Renal cortex interstitium (tissue), 11 donors: Measurements from ENCODE around the gene DCLK2. TPM values are rescaled to one million over a fixed set of nuclear protein-coding genes. Genes with fewer than 3 reads are reported as not detected.
A peak's percentile ranks its signal among the peaks of the same experiment; 100 is the strongest.

Experiments used
- DNase-seq, 11 donors: peaks; one replicate each; pipeline ENCODE4 v3.0.0-alpha.2; 2013; ENCODE audit warnings: low read depth in 9 of 11, low spot score in 4 of 11; ENCODE audit errors: extremely low read depth in 1 of 11
- polyA plus RNA-seq, 3 donors: library from polyadenylated mRNA; unstranded; fragments of 120-200 nt; gene quantifications; one replicate each; pipeline ENCODE4 v1.2.1, GENCODE V29; 2013; ENCODE audit not compliant: insufficient read length in 3 of 3

Gene DCLK2
- polyA plus RNA-seq, 3 donors: 10.8 to 12.2 (median 11.7) TPM

DNA sequence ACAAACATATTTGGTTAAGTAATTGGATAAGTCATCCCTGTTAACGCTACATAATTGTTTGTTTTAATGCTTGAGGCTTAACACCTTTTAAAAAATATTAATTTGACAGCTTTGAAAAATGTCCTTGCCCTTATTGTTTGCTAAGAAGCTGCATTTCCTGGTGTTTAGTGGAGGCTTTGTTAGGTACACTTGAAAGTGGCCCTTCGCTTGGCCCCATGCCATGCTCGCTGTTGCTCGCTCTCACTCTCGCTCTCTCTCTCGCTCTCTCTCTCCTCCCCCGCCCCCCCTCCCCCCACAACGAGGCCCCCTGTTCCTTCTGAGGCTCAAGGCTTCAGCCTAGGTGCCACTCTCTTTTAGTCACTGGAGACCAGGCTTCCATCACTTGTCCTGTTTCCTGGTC, 139.6 kb downstream of the DCLK2 start:
- DNase-seq: no peak

GRCh38 chr4:150218447-150218846, 140.2 kb downstream of the DCLK2 start:
- no peak for DNase-seq

GRCh38 chr4:150219841-150220240, 141.6 kb downstream of the DCLK2 start:
- DNase-seq: no peak

GRCh38 chr4:150224896-150225591, 146.8 kb downstream of the DCLK2 start:
- no peak for DNase-seq

DNA sequence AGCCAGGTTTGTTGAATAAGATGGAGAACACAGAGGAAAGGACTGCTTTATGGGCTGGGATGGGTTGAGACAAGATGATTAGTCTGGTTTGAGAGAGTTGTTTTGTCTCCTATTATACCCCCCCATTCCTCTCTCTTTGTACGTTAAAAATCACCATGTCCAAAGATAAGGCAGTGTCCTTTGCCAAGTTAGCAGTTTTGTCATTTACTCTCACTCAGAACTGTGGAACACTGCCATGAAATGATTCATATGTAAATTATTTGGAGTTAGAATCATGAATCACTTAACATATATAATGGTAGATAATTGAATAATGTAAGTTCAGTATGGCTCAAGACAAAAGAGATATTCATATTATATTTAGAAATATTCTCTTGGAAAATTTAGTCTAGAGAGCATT, 151.3 kb downstream of the DCLK2 start:
- DNase-seq: no peak

DNA sequence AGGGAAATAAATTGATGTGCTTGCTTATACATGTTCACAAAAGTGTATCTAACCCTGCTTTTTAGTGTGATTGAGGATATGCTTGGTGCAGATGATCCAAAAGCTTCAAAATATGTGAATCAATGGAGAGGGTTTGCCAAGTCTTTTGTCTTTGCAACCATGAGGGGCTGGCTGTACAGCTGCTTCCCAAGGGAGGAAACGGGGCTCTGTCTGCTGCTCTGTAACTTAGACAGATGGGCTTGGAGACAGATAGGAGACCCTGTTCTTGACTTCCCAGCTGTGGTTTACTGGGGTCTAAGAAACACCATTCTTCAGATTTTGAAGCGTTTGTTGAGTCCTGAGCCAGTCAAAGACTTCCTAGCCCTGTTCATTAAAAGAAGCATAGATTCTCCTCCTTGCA, 152.3 kb downstream of the DCLK2 start:
- DNase-seq: no peak

DNA sequence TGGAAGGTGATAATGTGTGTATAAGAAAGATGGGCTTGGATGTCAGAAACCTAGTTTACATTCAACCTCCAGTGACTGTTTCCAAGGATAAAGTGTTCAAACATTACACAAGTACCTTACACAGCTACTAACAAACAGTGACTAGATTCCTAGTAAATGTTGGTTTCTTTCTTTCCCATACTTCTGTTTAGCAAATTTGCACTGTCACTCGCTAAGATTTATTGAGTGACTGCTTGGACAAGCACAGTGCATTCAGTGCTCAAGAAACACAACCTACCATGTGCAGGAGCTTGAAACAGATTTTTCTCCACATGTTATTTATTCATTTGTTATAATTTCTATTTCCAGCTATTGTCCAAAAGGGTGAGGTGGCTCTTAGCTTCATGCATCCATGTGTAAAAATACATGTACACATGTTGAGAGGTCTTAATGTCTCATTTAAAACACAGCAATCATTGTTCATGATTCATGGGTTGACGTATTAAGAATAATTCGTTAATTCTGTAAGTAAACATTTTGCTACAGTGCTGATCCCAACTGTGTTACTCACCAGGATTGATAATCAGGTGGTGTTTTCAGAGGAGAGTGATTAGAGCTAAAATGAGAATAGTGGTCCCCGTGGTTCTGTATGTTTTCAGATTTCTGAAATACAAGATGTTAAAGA, 153.0 kb downstream of the DCLK2 start:
- no peak for DNase-seq

DNA sequence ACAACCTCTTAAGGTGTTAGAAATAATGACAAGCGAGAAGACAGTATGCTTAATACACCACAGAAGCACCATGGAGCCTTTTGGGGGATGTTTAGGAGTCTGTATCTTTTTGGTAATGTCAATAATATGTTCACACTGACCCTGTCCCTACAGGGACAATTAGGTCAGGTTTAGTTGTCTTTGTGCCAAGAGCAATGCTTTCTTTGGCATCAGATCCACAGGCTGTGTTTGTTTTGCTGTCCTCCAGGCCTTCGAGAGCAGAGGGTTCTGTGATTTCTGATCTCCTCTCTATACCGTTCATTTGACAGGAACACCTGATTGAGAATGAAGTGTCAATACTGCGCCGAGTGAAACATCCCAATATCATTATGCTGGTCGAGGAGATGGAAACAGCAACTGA, 153.8 kb downstream of the DCLK2 start:
- DNase-seq: no peak

- DNase-seq: no peak
Measured at GRCh38 chr4:150234246-150234645, 156.0 kb downstream of the DCLK2 start.

DNA sequence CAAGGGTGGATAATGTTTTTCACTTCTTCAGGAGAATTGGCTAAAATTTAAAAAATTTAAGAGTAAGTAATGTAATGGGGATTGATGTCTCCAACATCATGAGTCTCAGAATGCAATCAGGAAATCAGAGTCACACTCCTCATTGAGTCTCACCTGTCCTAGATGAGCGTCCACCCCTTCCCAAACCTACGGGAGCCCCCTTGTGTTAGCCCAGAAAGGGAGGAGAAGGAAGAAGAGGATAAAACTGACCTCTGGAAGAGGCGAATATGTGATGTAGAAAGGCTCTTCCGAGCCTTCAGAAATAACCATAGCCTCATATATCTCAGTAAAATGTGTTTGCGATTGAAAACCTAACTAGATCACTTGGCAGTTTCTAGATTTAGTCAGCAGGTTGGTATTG, 157.1 kb downstream of the DCLK2 start:
- no peak for DNase-seq

- DNase-seq: peak in 1 of 11 donors; percentile 43
Measured at GRCh38 chr4:150235808-150236271, 157.6 kb downstream of the DCLK2 start.

- no peak for DNase-seq
Measured at GRCh38 chr4:150236626-150237025, 158.4 kb downstream of the DCLK2 start.

- DNase-seq: no peak
Measured at GRCh38 chr4:150237110-150237872, 159.0 kb downstream of the DCLK2 start.

DNA sequence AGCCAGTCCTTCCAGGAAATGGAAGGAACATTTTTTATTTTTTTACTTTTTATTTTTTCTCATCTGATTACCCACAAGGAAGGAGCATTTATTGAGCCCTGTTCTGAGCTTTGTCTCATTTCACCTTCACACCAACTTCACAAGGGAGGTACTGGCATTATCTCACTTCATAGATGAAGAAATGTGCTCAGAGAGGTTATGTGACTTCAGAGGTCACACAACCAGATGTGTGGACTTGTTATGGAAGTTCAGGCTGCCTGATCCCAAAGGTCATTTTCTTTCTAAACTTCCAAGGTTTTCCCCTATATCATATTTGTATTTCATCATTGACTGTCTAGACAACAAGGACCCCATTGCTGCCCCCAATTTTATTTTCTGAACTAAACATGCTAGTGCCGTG, 160.3 kb downstream of the DCLK2 start:
- DNase-seq: no peak

GRCh38 chr4:150240011-150240410, 161.8 kb downstream of the DCLK2 start:
- DNase-seq: no peak

GRCh38 chr4:150242820-150243458, 164.7 kb downstream of the DCLK2 start:
- DNase-seq: peak in 2 of 11 donors; percentile 41

DNA sequence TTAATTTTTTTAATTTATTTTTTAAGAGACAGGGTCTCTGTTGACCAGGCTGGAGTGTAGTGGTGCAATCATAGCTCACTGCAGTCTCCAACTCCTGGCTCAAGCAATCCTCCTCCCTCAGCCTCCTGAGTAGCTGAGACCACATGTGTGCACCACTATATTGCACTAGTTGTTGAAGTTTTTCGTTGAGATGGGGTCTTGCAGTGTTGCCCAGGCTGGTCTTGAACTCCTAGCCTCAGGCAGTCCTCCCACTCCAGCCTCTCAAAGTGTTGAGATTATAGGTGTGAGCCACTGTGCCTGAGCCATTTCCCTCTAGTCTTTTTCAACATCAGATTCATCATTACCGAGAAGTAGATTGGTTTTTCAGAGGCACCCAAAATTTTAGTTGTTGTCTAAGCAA, 165.7 kb downstream of the DCLK2 start:
- DNase-seq: no peak

DNA sequence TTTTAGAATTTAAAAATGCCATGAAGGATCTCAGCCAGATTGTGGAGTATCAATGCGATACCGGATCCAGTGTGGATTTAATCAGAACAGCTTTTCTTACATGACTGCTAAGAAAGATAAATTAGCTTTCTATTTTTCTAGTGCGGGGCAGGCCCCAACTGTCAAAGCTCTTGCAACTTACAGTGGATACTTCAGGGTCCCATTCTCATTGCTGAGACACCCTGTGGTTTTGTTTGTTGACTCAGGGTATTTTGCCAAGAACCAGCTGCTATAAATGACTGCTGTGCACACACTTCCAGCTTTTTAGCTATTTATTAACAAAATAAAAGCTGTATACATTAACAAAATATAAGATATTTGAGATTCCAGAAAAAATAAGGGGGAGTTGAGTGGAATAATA, 166.4 kb downstream of the DCLK2 start:
- peak in 3 of 11 donors; percentile 39 to 42 (median 41) for DNase-seq

- no peak for DNase-seq
Measured at GRCh38 chr4:150247184-150247583, 168.9 kb downstream of the DCLK2 start.

DNA sequence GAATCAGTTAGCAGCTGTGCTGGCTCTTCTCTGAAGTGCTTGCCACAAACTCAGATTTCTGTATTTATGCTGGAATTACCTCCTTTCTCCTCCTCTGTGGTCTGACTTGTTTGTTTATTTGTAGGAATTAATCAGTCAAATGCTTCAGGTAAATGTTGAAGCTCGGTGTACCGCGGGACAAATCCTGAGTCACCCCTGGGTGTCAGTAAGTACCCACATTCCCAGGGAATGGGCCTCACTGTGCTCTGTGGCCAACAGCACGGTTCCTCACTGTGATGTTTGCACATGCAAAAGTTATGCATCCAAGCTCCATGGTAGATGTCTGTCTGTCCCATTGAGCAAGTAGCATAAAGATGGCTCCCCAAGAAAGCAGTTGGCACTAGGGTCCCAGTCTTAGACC, 169.9 kb downstream of the DCLK2 start:
- no peak for DNase-seq
